ENCODE results near the gene CSRNP2.
A peak's percentile ranks its signal among the peaks of the same experiment; 100 is the strongest.

CSRNP2 gene

GRCh38 chr12:51077930-51078329 lies 5.5 kb downstream of the CSRNP2 start:
- DNase-seq, result no peak

- DNase-seq, result no peak
Measured at GRCh38 chr12:51076236-51076930, 7.0 kb downstream of the CSRNP2 start.

GRCh38 chr12:51075390-51075789 lies 8.0 kb downstream of the CSRNP2 start:
- DNase-seq, result no peak

- DNase-seq, result no peak
Measured at GRCh38 chr12:51071663-51072062, 11.7 kb downstream of the CSRNP2 start.

- DNase-seq, result no peak
Measured at GRCh38 chr12:51070004-51070403, 13.4 kb downstream of the CSRNP2 start.

GRCh38 chr12:51067771-51068170 lies 15.6 kb downstream of the CSRNP2 start:
- DNase-seq, result no peak

GRCh38 chr12:51067229-51067628 lies 16.2 kb downstream of the CSRNP2 start:
- no peak for DNase-seq

GRCh38 chr12:51065530-51065929 lies 17.9 kb downstream of the CSRNP2 start:
- DNase-seq, result no peak

GRCh38 chr12:51062631-51063397 lies 20.6 kb downstream of the CSRNP2 start:
- DNase-seq, result no peak

GRCh38 chr12:51059086-51059485 lies 24.3 kb downstream of the CSRNP2 start:
- DNase-seq, result no peak

GRCh38 chr12:51056242-51056641 lies 27.2 kb downstream of the CSRNP2 start:
- DNase-seq, result peak; percentile 32 to 57 (median 43)

- DNase-seq, result no peak
Measured at GRCh38 chr12:51055060-51055459, 28.3 kb downstream of the CSRNP2 start.

- no peak for DNase-seq
Measured at GRCh38 chr12:51051787-51052186, 31.6 kb downstream of the CSRNP2 start.

GRCh38 chr12:51049525-51049924 lies 33.9 kb downstream of the CSRNP2 start:
- DNase-seq, result no peak

- peak in 1 of 3 donors; percentile 3 for DNase-seq
Measured at GRCh38 chr12:51048661-51049251, 34.6 kb downstream of the CSRNP2 start.

GRCh38 chr12:51047655-51048540 lies 35.5 kb downstream of the CSRNP2 start, which contains the start of gene LETMD1:
TSS of gene LETMD1 (plus strand) at chr12:51048327. CDS start at chr12:51048357, 30 bp downstream.
- peak; percentile 96 to 99 (median 98) for DNase-seq

- peak in 1 of 3 donors; percentile 14 for DNase-seq
Measured at GRCh38 chr12:51036279-51036678, 47.1 kb downstream of the CSRNP2 start.

GRCh38 chr12:51033457-51034089 lies 49.8 kb downstream of the CSRNP2 start:
- peak in 1 of 3 donors; percentile 15 for DNase-seq

GRCh38 chr12:51033048-51033447 lies 50.3 kb downstream of the CSRNP2 start:
- DNase-seq, result no peak

- peak; percentile 43 to 63 (median 48) for DNase-seq
Measured at GRCh38 chr12:51028813-51029150, 54.6 kb downstream of the CSRNP2 start.

- DNase-seq, result peak; percentile 81 to 86 (median 86)
Measured at GRCh38 chr12:51028126-51028812, 55.1 kb downstream of the CSRNP2 start.

Data from suppressor macrophage treated with lipopolysaccharide for 1 hour (primary cell).